H1 (cell line): ENCODE results near the gene CDK19. TPM values are rescaled to one million over a fixed set of nuclear protein-coding genes. Genes with fewer than 3 reads are reported as not detected.

Experiments
- CTCF ChIA-PET: fragments of 300-600 bp; sonication (Branson Sonifier 250); formaldehyde crosslinking; loops from one replicate; lab custom pipeline; 2021; ENCODE audit not compliant: partially characterized antibody; lab: Charles Lee
- POLR2A ChIA-PET: fragments of 300-600 bp; sonication (Branson Sonifier 250); formaldehyde crosslinking; loops from one replicate; lab custom pipeline; 2021; ENCODE audit warnings: inconsistent platforms; ENCODE audit not compliant: partially characterized antibody; lab: Charles Lee
- DNase-seq, 2 experiments: peaks; one replicate each; pipeline versions ENCODE4 v3.0.0 to v3.0.0-alpha.2; 2010 to 2022; ENCODE audit warnings: low spot score in 2 of 2, low read depth in 1 of 2, mixed read lengths in 1 of 2
- FAIRE-seq: peaks from 2 replicates; lab custom pipeline; 2011; peaks lifted over from hg19 to GRCh38; lab: Jason Lieb, UNC
- H2AFZ ChIP-seq: 2 replicates; pipeline ENCODE4 v1.8.1; 2012; ENCODE audit warnings: low read length, inconsistent platforms
- H2AK5ac ChIP-seq: 2 replicates; pipeline ENCODE4 v1.6.1; 2013; ENCODE audit warnings: low read depth, low read length
- H2BK120ac ChIP-seq: replicated peaks from 2 replicates; pipeline ENCODE3; 2013; ENCODE audit warnings: low read depth, low read length, inconsistent platforms
- H2BK12ac ChIP-seq: 2 replicates; pipeline ENCODE4 v1.6.1; 2013; ENCODE audit warnings: low read depth, low read length
- H2BK15ac ChIP-seq: 2 replicates; pipeline ENCODE4 v1.6.1; 2013; ENCODE audit warnings: low read length
- H2BK20ac ChIP-seq: 2 replicates; pipeline ENCODE4 v1.6.1; 2013; ENCODE audit warnings: low read length
- H2BK5ac ChIP-seq: 2 replicates; pipeline ENCODE4 v1.6.1; 2013; ENCODE audit warnings: low read depth, low read length
- H3K14ac ChIP-seq: 2 replicates; pipeline ENCODE4 v1.6.1; 2013; ENCODE audit warnings: inconsistent platforms; ENCODE audit not compliant: insufficient read length
- H3K18ac ChIP-seq: 2 replicates; pipeline ENCODE4 v1.6.1; 2013; ENCODE audit warnings: low read length; ENCODE audit errors: extremely low read depth
- H3K23ac ChIP-seq: 2 replicates; pipeline ENCODE4 v1.6.1; 2013; ENCODE audit warnings: inconsistent platforms; ENCODE audit not compliant: insufficient read length
- H3K23me2 ChIP-seq: 2 replicates; pipeline ENCODE4 v1.6.1; 2013; ENCODE audit warnings: low read depth, low read length
- H3K27ac ChIP-seq: 2 replicates; pipeline ENCODE4 v1.6.1; 2011; ENCODE audit warnings: low read depth, low read length, inconsistent platforms
- H3K27me3 ChIP-seq, 4 experiments: replicated peaks in 1 of 4; 1 replicate in 1 of 4; 2 replicates in 3 of 4; pipeline versions ENCODE4 v1.6.1 to v1.8.1; 2011 to 2013; ENCODE audit warnings: low read length in 3 of 4, mild to moderate bottlenecking in 3 of 4, inconsistent platforms in 2 of 4, mixed read lengths in 2 of 4, moderate library complexity in 1 of 4; ENCODE audit not compliant: control insufficient read depth in 3 of 4, insufficient read depth in 3 of 4; ENCODE audit errors: extremely low read depth in 1 of 4
- H3K36me3 ChIP-seq, 4 experiments: 2 replicates each; pipeline versions ENCODE4 v1.6.1 to v1.8.1; 2011 to 2013; ENCODE audit warnings: mild to moderate bottlenecking in 4 of 4, low read length in 3 of 4, moderate library complexity in 2 of 4, control low read depth in 1 of 4, inconsistent platforms in 1 of 4; ENCODE audit not compliant: insufficient read depth in 4 of 4, control insufficient read depth in 2 of 4
- H3K4ac ChIP-seq: replicated peaks from 2 replicates; pipeline ENCODE3; 2013; ENCODE audit warnings: low read length, low read depth, mixed read lengths, inconsistent platforms; ENCODE audit not compliant: insufficient read length
- H3K4me1 ChIP-seq, 4 experiments: replicated peaks in 1 of 4; 1 replicate in 1 of 4; 2 replicates in 3 of 4; pipeline versions ENCODE4 v1.6.1 to v1.8.1; 2011 to 2013; ENCODE audit warnings: low read length in 3 of 4, inconsistent platforms in 2 of 4, mixed read lengths in 1 of 4; ENCODE audit not compliant: insufficient read depth in 4 of 4, control insufficient read depth in 3 of 4
- H3K4me2 ChIP-seq, 2 experiments: 2 replicates each; pipeline versions ENCODE4 v1.6.1 to v1.8.1; 2011 to 2013; ENCODE audit warnings: low read depth in 2 of 2, low read length in 2 of 2, control low read depth in 1 of 2, inconsistent platforms in 1 of 2, mild to moderate bottlenecking in 1 of 2; ENCODE audit not compliant: insufficient read depth in 1 of 2
- H3K4me3 ChIP-seq, 4 experiments: fragments of 200-600, 300-600 bp in 1 of 4; sonication (generic), shearing (Covaris generic), sonication (Bioruptor Twin) in 1 of 4; 2 replicates each; pipeline versions ENCODE4 v1.5.1 to v1.8.1; 2011 to 2016; ENCODE audit warnings: low read length in 4 of 4, low read depth in 3 of 4, control low read depth in 2 of 4, inconsistent platforms in 2 of 4, mild to moderate bottlenecking in 2 of 4, mixed read lengths in 1 of 4, moderate library complexity in 1 of 4; ENCODE audit not compliant: insufficient read depth in 2 of 4; ENCODE audit errors: extremely low read depth in 1 of 4
- H3K56ac ChIP-seq: replicated peaks from 2 replicates; pipeline ENCODE3; 2013; ENCODE audit warnings: low read depth, mild to moderate bottlenecking, mixed read lengths, low read length, inconsistent platforms; ENCODE audit not compliant: insufficient read length
- H3K79me1 ChIP-seq: 2 replicates; pipeline ENCODE4 v1.6.1; 2013; ENCODE audit warnings: low read depth, low read length, control low read depth
- H3K79me2 ChIP-seq, 2 experiments: 2 replicates each; pipeline versions ENCODE4 v1.6.1 to v1.8.1; 2012 to 2013; ENCODE audit warnings: low read length in 2 of 2, mild to moderate bottlenecking in 2 of 2, inconsistent platforms in 1 of 2; ENCODE audit not compliant: insufficient read depth in 2 of 2, control insufficient read depth in 1 of 2
- H3K9ac ChIP-seq, 4 experiments: replicated peaks in 1 of 4; 1 replicate in 1 of 4; 2 replicates in 3 of 4; pipeline versions ENCODE4 v1.6.1 to v1.8.1; 2011 to 2013; ENCODE audit warnings: low read depth in 3 of 4, low read length in 3 of 4, control low read depth in 2 of 4, mild to moderate bottlenecking in 2 of 4, moderate library complexity in 2 of 4, inconsistent platforms in 1 of 4; ENCODE audit errors: extremely low read depth in 1 of 4
- H3K9me3 ChIP-seq, 2 experiments: 2 replicates each; pipeline versions ENCODE4 v1.6.1 to v1.8.1; 2012 to 2013; ENCODE audit warnings: mild to moderate bottlenecking in 2 of 2, moderate library complexity in 2 of 2, control low read depth in 1 of 2, inconsistent platforms in 1 of 2, low read depth in 1 of 2, low read length in 1 of 2, mixed read lengths in 1 of 2; ENCODE audit not compliant: insufficient read depth in 2 of 2
- H4K20me1 ChIP-seq, 2 experiments: replicated peaks in 1 of 2; 2 replicates each; pipeline versions ENCODE3 to v1.8.1; 2011 to 2013; ENCODE audit warnings: inconsistent platforms in 2 of 2, low read length in 2 of 2, mild to moderate bottlenecking in 1 of 2; ENCODE audit not compliant: insufficient read depth in 2 of 2, control insufficient read depth in 1 of 2
- H4K5ac ChIP-seq: 2 replicates; pipeline ENCODE4 v1.6.1; 2013; ENCODE audit warnings: low read length, low read depth, mixed read lengths, inconsistent platforms; ENCODE audit not compliant: insufficient read length
- H4K8ac ChIP-seq: 2 replicates; pipeline ENCODE4 v1.8.0; 2013; ENCODE audit warnings: mild to moderate bottlenecking, moderate library complexity, low read length, inconsistent platforms; ENCODE audit not compliant: insufficient read depth; ENCODE audit errors: extremely low read depth
- H4K91ac ChIP-seq: replicated peaks from 2 replicates; pipeline ENCODE3; 2013; ENCODE audit warnings: low read length, mixed read lengths, inconsistent platforms; ENCODE audit not compliant: insufficient read length
- BCL11A ChIP-seq, 2 experiments: IDR thresholded peaks; one replicate each; pipeline ENCODE4 v1.6.1; 2011; ENCODE audit warnings: low read depth in 2 of 2, low read length in 2 of 2, mild to moderate bottlenecking in 2 of 2
- CREB1 ChIP-seq: IDR thresholded peaks from 2 replicates; pipeline ENCODE4 v1.6.1; 2012; ENCODE audit warnings: inconsistent platforms
- CTCF ChIP-seq, 3 experiments: IDR thresholded peaks; 1 replicate in 2 of 3; 2 replicates in 1 of 3; pipeline versions ENCODE4 v1.5.1 to v1.6.1; 2011; ENCODE audit warnings: low read length in 3 of 3, mild to moderate bottlenecking in 3 of 3, inconsistent platforms in 2 of 3, low read depth in 1 of 3, moderate library complexity in 1 of 3; ENCODE audit not compliant: insufficient read depth in 1 of 3; ENCODE audit errors: control extremely low read depth in 1 of 3
- HDAC2 ChIP-seq, 2 experiments: fragments of 300-600 bp in 1 of 2; sonication (generic) in 1 of 2; IDR thresholded peaks; 2 replicates each; pipeline ENCODE4 v1.6.1; 2011 to 2012; ENCODE audit warnings: low read depth in 2 of 2, low read length in 2 of 2, mild to moderate bottlenecking in 2 of 2, moderate library complexity in 2 of 2, borderline replicate concordance in 1 of 2, inconsistent platforms in 1 of 2
- HDAC6 ChIP-seq: IDR thresholded peaks from one replicate; pipeline ENCODE4 v1.7.1; 2012; ENCODE audit warnings: low read depth, mild to moderate bottlenecking, inconsistent platforms, low read length, moderate library complexity
- KDM5A ChIP-seq: fragments of 200-600 bp; IDR thresholded peaks from 2 replicates; pipeline ENCODE4 v1.7.1; 2012; ENCODE audit warnings: mild to moderate bottlenecking, low read length, inconsistent platforms, mixed read lengths
- MAX ChIP-seq: IDR thresholded peaks from 2 replicates; pipeline ENCODE4 v1.6.1; 2012; ENCODE audit warnings: inconsistent platforms
- NRF1 ChIP-seq: IDR thresholded peaks from 2 replicates; pipeline ENCODE4 v1.6.1; 2011; ENCODE audit warnings: mild to moderate bottlenecking, low read depth, low read length, improper control_type of control experiment
- RXRA ChIP-seq: IDR thresholded peaks from 2 replicates; pipeline ENCODE4 v1.6.1; 2011; ENCODE audit warnings: low read depth, mild to moderate bottlenecking, low read length, moderate library complexity; ENCODE audit not compliant: insufficient read depth
- SP1 ChIP-seq: IDR thresholded peaks from 2 replicates; pipeline ENCODE4 v1.6.1; 2011; ENCODE audit warnings: low read depth, low read length
- SP4 ChIP-seq: IDR thresholded peaks from 2 replicates; pipeline ENCODE4 v1.6.1; 2012; ENCODE audit warnings: low read length, inconsistent platforms
- WGBS, 2 experiments: shearing (Covaris generic) in 1 of 2; methylation state at CpG; one replicate each; pipeline versions ENCODE4 v1.1.6 to v1.1.7; 2013 to 2015; ENCODE audit warnings: low lambda C conversion rate in 2 of 2, mixed read lengths in 2 of 2, inconsistent platforms in 1 of 2, low coverage in 1 of 2, missing lambda C conversion rate in 1 of 2; ENCODE audit not compliant: insufficient replicate concordance in 2 of 2, insufficient coverage in 1 of 2, insufficient read length in 1 of 2; ENCODE audit errors: extremely low coverage in 1 of 2, missing lambda C conversion rate in 1 of 2; 5-methylcytosine and 5-hydroxymethylcytosine counted together
- polyA plus RNA-seq, 7 experiments: library from polyadenylated mRNA; depleted of rRNA in 3 of 7; stranded (reverse) in 5 of 7; unstranded in 2 of 7; fragments of >200 nt in 5 of 7; fragments of 200-250 nt in 2 of 7; gene quantifications; 1 replicate in 5 of 7; 2 replicates in 1 of 7; 4 replicates in 1 of 7; pipeline versions ENCODE4 v1.2.1 to v1.2.3, GENCODE V29; 2011 to 2013; ENCODE audit warnings: missing spikeins in 2 of 7, mixed read lengths in 2 of 7
- total RNA-seq: library from RNA; stranded (reverse); fragmentation: NEBNext Ultra II Directional; extraction: Animal tissue kit (Norgen Biotek cat#: 25700); gene quantifications from 2 replicates; pipeline ENCODE4 v1.2.1, GENCODE V29; 2021

CDK19 gene
- total and polyA plus RNA-seq, 2 of the 8 experiments (the other 6 are each of a cell fraction or from before 2014, with no cell fraction given) = 4.9 to 12.6 TPM

- Histone ChIP-seq H2BK120ac (no peak overlapping the region), H2BK5ac (no peak overlapping the region), H4K91ac (no peak overlapping the region), H3K18ac (no peak overlapping the region), H4K20me1 (no peaks in the 10 kb centered on the region), H2AFZ (no peak overlapping the region), H4K8ac (no peak overlapping the region), H4K5ac (no peak overlapping the region), H2AK5ac (no peak overlapping the region), H3K14ac (no peak overlapping the region), H3K23ac (no peak overlapping the region), H3K4ac (no peak overlapping the region), H3K23me2 (no peaks in the 10 kb centered on the region), H3K4me1 (no peaks in the 10 kb centered on the region), H3K79me1 (no peaks in the 10 kb centered on the region; the same call in none of the 2 replicates), H3K27ac (no peak overlapping the region), H2BK12ac (no peak overlapping the region), H3K79me2 (peaks cover 0 to 63% of the 10 kb centered on the region in 2 experiments; a peak in 2 of 4 replicates), H3K56ac (no peak overlapping the region), H3K9me3 (peaks cover 0 to 2% of the 10 kb centered on the region in 2 experiments; a peak in 1 of 4 replicates), H2BK15ac (no peak overlapping the region), H3K4me3 (no peak overlapping the region), H2BK20ac (no peak overlapping the region), H3K27me3 (no peaks in the 10 kb centered on the region), H3K4me2 (no peak overlapping the region), H3K9ac (no peak overlapping the region), H3K36me3 (no peaks in the 10 kb centered on the region)
- FAIRE-seq (no peak), DNase-seq (no peak)
- POLR2A ChIA-PET = no interaction called here
- WGBS, 2 experiments = 89% methylated on average over 2 of the region's 2 CpGs; no CpG with 5 or more reads in 1 of the 2 experiments
- CTCF ChIA-PET = no interaction called here
- no peak for TF ChIP-seq SP1
- no peak for TF ChIP-seq RXRA
- no peak for TF ChIP-seq CREB1
- no peak for TF ChIP-seq CTCF (IDR thresholded peaks at IDR 0.05; ENCODE audit: control extremely low read depth in 1 of 3, insufficient read depth in 1 of 3, low read depth in 1 of 3, low read length in 3 of 3)
- no peak for TF ChIP-seq NRF1
- TF ChIP-seq KDM5A = no peak
- TF ChIP-seq MAX = no peak
- TF ChIP-seq HDAC2 (IDR thresholded peaks at IDR 0.05; ENCODE audit: borderline replicate concordance in 1 of 2, low read depth in 2 of 2, low read length in 2 of 2) = no peak
- TF ChIP-seq SP4 = no peak
- TF ChIP-seq HDAC6 = no peak
- no peak for TF ChIP-seq BCL11A (IDR thresholded peaks at IDR 0.05; ENCODE audit: low read depth in 2 of 2, low read length in 2 of 2)
Observed at GRCh38 chr6:110799189-110799588, 16.1 kb downstream of the CDK19 start.
